ENCODE data around the gene C9orf43.

- TF ChIP-seq CTCF (IDR thresholded peaks at IDR 0.05) (no peak), POLR2A (IDR thresholded peaks at IDR 0.05) (no peak), POLR2AphosphoS5 (IDR thresholded peaks at IDR 0.05) (no peak), EP300 (IDR thresholded peaks at IDR 0.05) (no peak)
These were observed 61.0 kb downstream of the C9orf43 start for GRCh38 chr9:113471566-113471965.

Measured in gastroesophageal sphincter (tissue), 3 donors.